ENCODE data around the gene LCE3E. TPM values are rescaled to one million over a fixed set of nuclear protein-coding genes. Genes with fewer than 3 reads are reported as not detected.
"Not testable (repeated sequence)": the region's sequence is repeated elsewhere in the genome, so short reads cannot be mapped to it uniquely, and the experiment has no call there.

LCE3E gene
- total RNA-seq, 2 donors from 2014 or later: not detected

- TF ChIP-seq POLR2AphosphoS5 (IDR thresholded peaks at IDR 0.05) (no peak), POLR2A (IDR thresholded peaks at IDR 0.05) (no peak), CTCF (IDR thresholded peaks at IDR 0.05) (no peak)
- 75% methylated on average over 2 of the region's 2 CpGs for WGBS
- Histone ChIP-seq H3K4me1 (replicated peaks) (no peaks in the 10 kb centered on the region), H3K4me3 (no peak overlapping the region), H3K36me3 (no peaks in the 10 kb centered on the region), H3K9me3 (no peaks in the 10 kb centered on the region), H3K27ac (no peak overlapping the region), H3K27me3 (replicated peaks; ENCODE audit: insufficient read depth) (no peaks in the 10 kb centered on the region)
- no peak for DNase-seq (ENCODE audit: low spot score)
- intact Hi-C loops (cut with DNase I): no loop called here
Measured at GRCh38 chr1:152565115-152565514, 1.5 kb downstream of the LCE3E start.

GRCh38 chr1:152548358-152548757, 18.2 kb downstream of the LCE3E start:
- DNase-seq (ENCODE audit: low spot score); H3K4me1 ChIP-seq (replicated peaks); H3K27me3 ChIP-seq (replicated peaks; ENCODE audit: insufficient read depth); H3K9me3 ChIP-seq; H3K27ac ChIP-seq; H3K4me3 ChIP-seq; H3K36me3 ChIP-seq; intact Hi-C loops (cut with DNase I): not testable (repeated sequence)
- WGBS: no CpG with 5 or more reads among the region's 1 CpG

GRCh38 chr1:152546704-152547103, 19.9 kb downstream of the LCE3E start:
- Histone ChIP-seq H3K27me3 (replicated peaks; ENCODE audit: insufficient read depth) (no peaks in the 10 kb centered on the region), H3K4me1 (replicated peaks) (no peaks in the 10 kb centered on the region), H3K36me3 (no peaks in the 10 kb centered on the region), H3K9me3 (no peaks in the 10 kb centered on the region), H3K4me3 (no peak overlapping the region), H3K27ac (no peak overlapping the region)
- intact Hi-C loops (cut with DNase I): no loop called here
- TF ChIP-seq POLR2AphosphoS5 (IDR thresholded peaks at IDR 0.05) (no peak), POLR2A (IDR thresholded peaks at IDR 0.05) (no peak), CTCF (IDR thresholded peaks at IDR 0.05) (no peak)
- WGBS: 60% methylated on average over 1 of the region's 1 CpG
- DNase-seq (ENCODE audit: low spot score): no peak

GRCh38 chr1:152543820-152544219, 22.8 kb downstream of the LCE3E start:
- DNase-seq (ENCODE audit: low spot score): no peak
- Histone ChIP-seq H3K4me1 (replicated peaks) (no peaks in the 10 kb centered on the region), H3K27ac (no peak overlapping the region), H3K4me3 (no peak overlapping the region), H3K36me3 (no peaks in the 10 kb centered on the region), H3K9me3 (no peaks in the 10 kb centered on the region), H3K27me3 (replicated peaks; ENCODE audit: insufficient read depth) (no peaks in the 10 kb centered on the region)
- TF ChIP-seq POLR2AphosphoS5 (IDR thresholded peaks at IDR 0.05) (no peak), POLR2A (IDR thresholded peaks at IDR 0.05) (no peak), CTCF (IDR thresholded peaks at IDR 0.05) (no peak)
- intact Hi-C loops (cut with DNase I): no loop called here
- 36% methylated on average over 4 of the region's 4 CpGs for WGBS

- Histone ChIP-seq H3K27me3 (replicated peaks; ENCODE audit: insufficient read depth) (no peaks in the 10 kb centered on the region), H3K4me1 (replicated peaks) (no peaks in the 10 kb centered on the region), H3K36me3 (no peaks in the 10 kb centered on the region), H3K4me3 (no peak overlapping the region), H3K9me3 (no peaks in the 10 kb centered on the region), H3K27ac (no peak overlapping the region)
- intact Hi-C loops (cut with DNase I): no loop called here
- WGBS: 67% methylated on average over 2 of the region's 2 CpGs
- no peak for DNase-seq (ENCODE audit: low spot score)
- no peak for TF ChIP-seq POLR2A (IDR thresholded peaks at IDR 0.05)
- no peak for TF ChIP-seq POLR2AphosphoS5 (IDR thresholded peaks at IDR 0.05)
- TF ChIP-seq CTCF (IDR thresholded peaks at IDR 0.05): no peak
Measured at GRCh38 chr1:152539901-152540300, 26.7 kb downstream of the LCE3E start.

All from prostate gland (tissue), 2 donors.